PFSK-1 (cell line): ENCODE data around the gene TMEM151A.

ENCODE experiments used
- POLR2AphosphoS5 ChIP-seq: IDR thresholded peaks from 2 replicates; pipeline ENCODE4 v1.6.1; 2012; ENCODE audit warnings: low read depth, mild to moderate bottlenecking, control low read depth, low read length, moderate library complexity
- TAF1 ChIP-seq: IDR thresholded peaks from 2 replicates; pipeline ENCODE4 v1.6.1; 2012; ENCODE audit warnings: low read length, control low read depth, borderline replicate concordance; ENCODE audit not compliant: insufficient read depth
- TF ChIP-seq, protein P1 (sequence below), 2 experiments: IDR thresholded peaks; 2 replicates each; pipeline versions ENCODE4 v1.6.1 to v1.8.0; 2011 to 2012; ENCODE audit warnings: low read depth in 2 of 2, low read length in 2 of 2, control low read depth in 1 of 2, inconsistent platforms in 1 of 2, mild to moderate bottlenecking in 1 of 2, moderate library complexity in 1 of 2; ENCODE audit not compliant: insufficient read depth in 1 of 2

DNA sequence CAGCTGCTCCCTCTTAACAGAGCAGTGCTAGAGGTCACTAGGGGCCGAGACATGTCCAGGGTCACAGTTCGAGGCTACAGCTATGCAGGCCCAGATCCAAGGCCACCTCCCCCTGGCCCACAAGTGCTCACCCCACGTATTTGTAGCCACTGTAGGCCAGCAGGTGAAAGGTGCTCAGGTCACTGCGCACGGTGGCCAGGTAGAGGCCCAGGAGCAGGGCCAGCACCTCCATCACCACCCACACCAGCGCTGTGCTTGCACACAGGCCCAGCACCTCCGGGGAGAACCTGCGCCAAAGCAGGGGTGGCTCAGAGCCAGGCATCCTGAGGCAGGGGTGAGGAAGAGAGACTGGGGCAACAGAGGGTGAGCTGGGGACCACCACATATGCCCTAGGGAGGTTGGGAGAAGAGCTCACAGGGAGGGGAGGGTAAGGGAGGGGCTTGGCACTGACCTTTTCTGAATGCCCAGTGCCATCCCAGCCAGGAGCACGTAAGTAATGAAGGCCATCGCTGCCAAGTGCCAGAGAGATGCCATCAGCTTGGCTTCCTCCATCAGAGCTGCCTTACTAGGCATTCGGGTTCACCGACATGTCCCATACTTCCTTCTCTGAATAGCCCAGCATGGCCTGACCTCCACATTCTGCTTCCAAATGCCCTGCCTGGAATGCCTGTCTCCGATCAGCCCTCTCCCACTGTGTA is 6.3 kb upstream of the TMEM151A start:
- TF ChIP-seq POLR2AphosphoS5: no peak
- TF ChIP-seq, protein P1, sequence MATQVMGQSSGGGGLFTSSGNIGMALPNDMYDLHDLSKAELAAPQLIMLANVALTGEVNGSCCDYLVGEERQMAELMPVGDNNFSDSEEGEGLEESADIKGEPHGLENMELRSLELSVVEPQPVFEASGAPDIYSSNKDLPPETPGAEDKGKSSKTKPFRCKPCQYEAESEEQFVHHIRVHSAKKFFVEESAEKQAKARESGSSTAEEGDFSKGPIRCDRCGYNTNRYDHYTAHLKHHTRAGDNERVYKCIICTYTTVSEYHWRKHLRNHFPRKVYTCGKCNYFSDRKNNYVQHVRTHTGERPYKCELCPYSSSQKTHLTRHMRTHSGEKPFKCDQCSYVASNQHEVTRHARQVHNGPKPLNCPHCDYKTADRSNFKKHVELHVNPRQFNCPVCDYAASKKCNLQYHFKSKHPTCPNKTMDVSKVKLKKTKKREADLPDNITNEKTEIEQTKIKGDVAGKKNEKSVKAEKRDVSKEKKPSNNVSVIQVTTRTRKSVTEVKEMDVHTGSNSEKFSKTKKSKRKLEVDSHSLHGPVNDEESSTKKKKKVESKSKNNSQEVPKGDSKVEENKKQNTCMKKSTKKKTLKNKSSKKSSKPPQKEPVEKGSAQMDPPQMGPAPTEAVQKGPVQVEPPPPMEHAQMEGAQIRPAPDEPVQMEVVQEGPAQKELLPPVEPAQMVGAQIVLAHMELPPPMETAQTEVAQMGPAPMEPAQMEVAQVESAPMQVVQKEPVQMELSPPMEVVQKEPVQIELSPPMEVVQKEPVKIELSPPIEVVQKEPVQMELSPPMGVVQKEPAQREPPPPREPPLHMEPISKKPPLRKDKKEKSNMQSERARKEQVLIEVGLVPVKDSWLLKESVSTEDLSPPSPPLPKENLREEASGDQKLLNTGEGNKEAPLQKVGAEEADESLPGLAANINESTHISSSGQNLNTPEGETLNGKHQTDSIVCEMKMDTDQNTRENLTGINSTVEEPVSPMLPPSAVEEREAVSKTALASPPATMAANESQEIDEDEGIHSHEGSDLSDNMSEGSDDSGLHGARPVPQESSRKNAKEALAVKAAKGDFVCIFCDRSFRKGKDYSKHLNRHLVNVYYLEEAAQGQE (IDR thresholded peaks at IDR 0.05; ENCODE audit: insufficient read depth in 1 of 2, low read depth in 2 of 2, low read length in 2 of 2): no peak
- TF ChIP-seq TAF1: no peak
